Neutrophil (primary cell): ENCODE results near the gene ARMC5.

Experiments
- H3K27ac ChIP-seq: fragments of 200-600 bp; sonication (generic); 2 replicates; pipeline ENCODE4 v1.5.1; 2016; ENCODE audit warnings: mild to moderate bottlenecking, moderate library complexity
- H3K27me3 ChIP-seq: fragments of 200-600 bp; sonication (generic); 2 replicates; pipeline ENCODE4 v1.6.0; 2016; ENCODE audit warnings: mild to moderate bottlenecking
- H3K36me3 ChIP-seq: fragments of 200-600 bp; sonication (generic); 2 replicates; pipeline ENCODE4 v1.5.1; 2017
- H3K4me1 ChIP-seq, 2 experiments: fragments of 200-600 bp in 1 of 2; sonication (generic) in 1 of 2; 1 replicate in 1 of 2; 2 replicates in 1 of 2; pipeline versions ENCODE4 v1.5.1 to v1.6.1; 2013 to 2016; ENCODE audit warnings: low read depth in 1 of 2, low read length in 1 of 2, mild to moderate bottlenecking in 1 of 2, moderate library complexity in 1 of 2; ENCODE audit not compliant: control insufficient read depth in 1 of 2, insufficient read depth in 1 of 2
- H3K4me3 ChIP-seq, 2 experiments: fragments of 200-600 bp in 1 of 2; sonication (generic) in 1 of 2; 1 replicate in 1 of 2; 2 replicates in 1 of 2; pipeline ENCODE4 v1.5.1; 2013 to 2016; ENCODE audit warnings: low read depth in 1 of 2, low read length in 1 of 2, mild to moderate bottlenecking in 1 of 2, moderate library complexity in 1 of 2
- H3K9me3 ChIP-seq: fragments of 200-600 bp; sonication (generic); 2 replicates; pipeline ENCODE4 v1.5.1; 2016
- CTCF ChIP-seq: fragments of 200-600 bp; sonication (generic); IDR thresholded peaks from 2 replicates; pipeline ENCODE4 v1.5.1; 2016; ENCODE audit warnings: antibody characterized with exemption

ARMC5 gene

GRCh38 chr16:31421587-31421986, 37.7 kb upstream of the ARMC5 start:
- Histone ChIP-seq H3K27ac (no peak overlapping the region), H3K36me3 (no peaks in the 10 kb centered on the region), H3K27me3 (no peaks in the 10 kb centered on the region), H3K9me3 (no peaks in the 10 kb centered on the region), H3K4me1 (no peaks in the 10 kb centered on the region), H3K4me3 (no peak overlapping the region)
- no peak for TF ChIP-seq CTCF

GRCh38 chr16:31423241-31423640, 36.1 kb upstream of the ARMC5 start:
- H3K27me3 ChIP-seq, result peaks cover 3% of the 10 kb centered on the region
- no peak overlapping the region for H3K27ac ChIP-seq
- H3K4me1 ChIP-seq, result peaks cover 0 to 5% of the 10 kb centered on the region in 2 experiments
- no peaks in the 10 kb centered on the region for H3K9me3 ChIP-seq
- no peak overlapping the region for H3K4me3 ChIP-seq
- H3K36me3 ChIP-seq, result no peaks in the 10 kb centered on the region
- TF ChIP-seq CTCF, result no peak

DNA sequence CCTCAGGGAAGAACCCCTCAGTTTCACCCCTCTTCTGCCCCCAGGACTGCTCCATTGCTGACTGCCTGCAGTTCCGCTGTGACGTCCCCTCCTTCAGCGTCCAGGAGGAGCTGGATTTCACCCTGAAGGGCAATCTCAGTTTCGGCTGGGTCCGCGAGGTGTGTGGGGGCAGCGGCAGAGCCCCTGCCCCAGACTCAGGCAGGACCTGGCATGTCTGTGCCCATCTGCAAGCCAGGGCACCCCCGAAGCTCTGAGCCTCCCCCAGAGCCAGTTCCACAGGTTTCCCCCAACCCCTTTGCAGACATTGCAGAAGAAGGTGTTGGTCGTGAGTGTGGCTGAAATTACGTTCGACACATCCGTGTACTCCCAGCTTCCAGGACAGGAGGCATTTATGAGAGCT, 35.5 kb upstream of the ARMC5 start:
- Histone ChIP-seq H3K27me3 (peaks cover 8% of the 10 kb centered on the region), H3K36me3 (no peaks in the 10 kb centered on the region), H3K4me3 (no peak overlapping the region), H3K27ac (no peak overlapping the region), H3K4me1 (peaks cover 0 to 5% of the 10 kb centered on the region in 2 experiments), H3K9me3 (no peaks in the 10 kb centered on the region)
- no peak for TF ChIP-seq CTCF

DNA sequence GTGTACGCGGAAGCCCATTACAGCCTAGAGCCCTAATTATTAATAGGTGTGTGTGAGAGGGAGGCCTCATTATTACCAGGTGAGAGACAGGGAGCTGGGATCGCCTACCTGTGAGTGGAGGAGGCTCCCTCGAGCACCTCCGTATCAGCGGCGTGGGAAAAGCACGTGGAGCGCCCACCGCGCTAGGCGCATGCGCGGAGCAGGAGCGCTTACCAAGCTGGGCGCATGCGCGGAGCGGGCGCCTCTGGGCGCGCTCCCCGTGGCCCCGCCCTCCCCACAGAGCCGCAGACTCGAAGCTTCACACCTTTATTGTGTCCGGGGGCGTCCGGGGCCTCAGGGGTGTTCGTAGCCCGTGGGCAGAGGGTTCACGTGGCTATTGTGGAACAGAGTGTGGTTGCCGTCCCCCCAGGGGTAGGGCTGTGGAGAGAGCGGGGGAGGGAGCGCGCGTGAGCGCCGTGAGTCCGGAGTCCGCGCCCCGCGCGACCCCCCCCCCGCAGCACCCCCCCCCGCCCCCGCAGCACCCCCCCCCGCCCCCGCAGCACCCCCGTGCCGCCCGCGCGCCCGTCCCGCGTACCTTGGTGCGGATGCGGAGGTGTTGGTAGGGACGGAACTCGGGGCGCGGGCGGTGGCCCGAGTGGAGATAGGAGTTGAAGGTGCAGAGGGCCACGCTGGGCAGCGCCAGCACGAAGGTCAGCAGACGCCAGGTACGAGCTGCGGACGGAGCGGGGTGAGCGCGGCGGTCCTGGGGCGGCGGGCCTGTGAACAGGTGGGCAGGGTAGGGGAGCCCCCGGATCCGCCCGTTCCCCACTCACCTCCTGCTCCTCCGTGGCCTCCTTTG, 31.6 kb upstream of the ARMC5 start:
- Histone ChIP-seq H3K27me3 (peaks cover 16% of the 10 kb centered on the region), H3K27ac (no peak overlapping the region), H3K36me3 (no peaks in the 10 kb centered on the region), H3K4me3 (peak overlapping the region; percentile 45 to 61), H3K4me1 (peaks cover 0 to 5% of the 10 kb centered on the region in 2 experiments), H3K9me3 (no peaks in the 10 kb centered on the region)
- no peak for TF ChIP-seq CTCF

DNA sequence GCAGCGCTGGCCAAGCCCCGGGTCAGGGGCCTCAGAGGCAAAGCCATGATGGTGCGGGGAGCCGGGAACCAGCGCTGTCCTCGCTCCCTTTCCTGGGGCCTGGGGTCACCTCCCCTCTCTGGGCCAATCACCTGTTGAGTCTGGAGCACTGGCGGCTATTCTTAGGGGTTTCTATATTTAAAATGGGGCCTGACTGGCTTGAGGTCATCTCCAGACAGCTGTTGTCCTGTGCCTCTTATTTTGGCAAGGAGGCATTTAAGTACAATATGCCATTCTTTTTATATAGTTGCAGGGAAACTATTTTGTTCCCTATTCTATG, 31.1 kb upstream of the ARMC5 start, which contains the start of gene COX6A2:
COX6A2 (minus strand) TSS at position 82 of the 319 bp plus-strand sequence; CDS start at position 47, 35 bp downstream.
- H3K4me1 ChIP-seq, result peaks cover 0 to 5% of the 10 kb centered on the region in 2 experiments
- H3K36me3 ChIP-seq, result no peaks in the 10 kb centered on the region
- H3K9me3 ChIP-seq, result no peaks in the 10 kb centered on the region
- H3K27ac ChIP-seq, result no peak within 1 kb of the TSS
- TF ChIP-seq CTCF, result no peak
- peak within 1 kb of the TSS; percentile 45 to 61 for H3K4me3 ChIP-seq
- H3K27me3 ChIP-seq, result peaks cover 16% of the 10 kb centered on the region
